ACHN (cell line): Measurements from ENCODE around the gene KCNH2.

ENCODE experiments used
- DNase-seq: peaks from one replicate; pipeline ENCODE4 v3.0.0-alpha.2; 2015
- in situ Hi-C: cut with HindIII; loops from 2 replicates; pipeline ENCODE4 v1.10.0; 2017; ENCODE audit warnings: low sequenced_read_pairs, low pct_ligation_motif_present, low pct_unique_long_range_greater_than_20kb

Gene KCNH2

GRCh38 chr7:150954201-150954985 is 23.7 kb downstream of the KCNH2 start:
- no peak for DNase-seq
- in situ Hi-C loops, result no loop called here

GRCh38 chr7:150953061-150953997 is 24.8 kb downstream of the KCNH2 start:
- no peak for DNase-seq
- in situ Hi-C loops, result no loop called here

- in situ Hi-C loops, result no loop called here
- no peak for DNase-seq
Measured at GRCh38 chr7:150952331-150953050, 25.6 kb downstream of the KCNH2 start.

- in situ Hi-C loops, result no loop called here
- DNase-seq, result no peak
Measured at GRCh38 chr7:150951521-150951920, 26.6 kb downstream of the KCNH2 start.

- in situ Hi-C loops, result no loop called here
- DNase-seq, result no peak
Measured at GRCh38 chr7:150951181-150951520, 27.0 kb downstream of the KCNH2 start.

GRCh38 chr7:150950496-150951180 is 27.5 kb downstream of the KCNH2 start:
- in situ Hi-C loops, result no loop called here

GRCh38 chr7:150949971-150950491 is 28.1 kb downstream of the KCNH2 start:
- in situ Hi-C loops, result no loop called here
- no peak for DNase-seq

More at GRCh38 chr7:150950496-150951180, 27.5 kb downstream of the KCNH2 start:
- DNase-seq, result no peak

- in situ Hi-C loops, result no loop called here
- DNase-seq, result no peak
Measured at GRCh38 chr7:150949564-150949963, 28.6 kb downstream of the KCNH2 start.

- in situ Hi-C loops, result no loop called here
Measured at GRCh38 chr7:150948791-150949251, 29.3 kb downstream of the KCNH2 start.

GRCh38 chr7:150947761-150948651 is 30.1 kb downstream of the KCNH2 start:
- in situ Hi-C loops, result no loop called here
- DNase-seq, result no peak

More at GRCh38 chr7:150948791-150949251, 29.3 kb downstream of the KCNH2 start:
- no peak for DNase-seq

GRCh38 chr7:150947241-150947745 is 30.8 kb downstream of the KCNH2 start:
- DNase-seq, result no peak
- in situ Hi-C loops, result no loop called here

GRCh38 chr7:150946421-150947240 is 31.5 kb downstream of the KCNH2 start:
- in situ Hi-C loops, result no loop called here

GRCh38 chr7:150945853-150946420 is 32.2 kb downstream of the KCNH2 start:
- in situ Hi-C loops, result no loop called here
- DNase-seq, result no peak

More at GRCh38 chr7:150946421-150947240, 31.5 kb downstream of the KCNH2 start:
- DNase-seq, result no peak

- in situ Hi-C loops, result no loop called here
- no peak for DNase-seq
Measured at GRCh38 chr7:150945171-150945852, 32.8 kb downstream of the KCNH2 start.
